LNCAP (cell line): Measurements from ENCODE around the gene DNAH9.

Experiments
- TF ChIP-seq, protein P1 (sequence below): fragments of 450-650 bp; IDR thresholded peaks from 2 replicates; pipeline ENCODE4 v1.5.1; 2017; ENCODE audit warnings: mild to moderate bottlenecking

Gene DNAH9

DNA sequence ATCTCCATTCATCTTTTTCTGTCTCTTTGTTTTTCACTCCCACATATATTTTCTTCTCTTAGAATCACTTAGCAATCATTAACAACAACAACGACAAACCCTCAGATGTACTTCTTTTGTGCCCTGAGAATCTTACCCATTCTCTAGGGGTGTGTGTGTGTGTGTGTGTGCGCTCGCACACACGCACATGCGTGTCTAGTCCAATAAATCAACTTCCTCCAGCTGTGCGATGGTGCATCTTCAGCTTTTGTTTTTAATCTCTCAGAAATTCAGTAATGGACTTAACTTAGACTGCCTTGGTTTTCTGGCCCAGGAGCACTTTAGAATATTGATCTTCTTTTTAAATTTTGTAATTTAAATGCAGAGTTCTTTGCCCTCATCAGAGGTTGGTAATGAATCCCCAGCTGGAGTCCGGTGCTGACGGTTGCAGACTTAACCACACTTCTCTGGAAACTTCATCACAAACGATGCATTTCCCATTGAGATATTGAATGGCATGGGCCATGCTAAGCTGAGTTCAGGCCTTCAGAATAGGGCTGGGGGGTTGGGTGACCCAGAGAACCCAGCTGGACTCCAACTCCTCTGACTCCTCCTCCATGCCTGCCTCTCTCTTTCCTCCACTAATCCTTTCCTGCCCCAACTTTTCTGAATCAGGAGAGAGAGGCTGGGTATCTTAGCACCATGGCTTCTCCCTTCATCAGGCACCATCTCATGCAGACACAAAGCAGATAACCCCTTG is 205.1 kb downstream of the DNAH9 start:
- TF ChIP-seq, protein P1, sequence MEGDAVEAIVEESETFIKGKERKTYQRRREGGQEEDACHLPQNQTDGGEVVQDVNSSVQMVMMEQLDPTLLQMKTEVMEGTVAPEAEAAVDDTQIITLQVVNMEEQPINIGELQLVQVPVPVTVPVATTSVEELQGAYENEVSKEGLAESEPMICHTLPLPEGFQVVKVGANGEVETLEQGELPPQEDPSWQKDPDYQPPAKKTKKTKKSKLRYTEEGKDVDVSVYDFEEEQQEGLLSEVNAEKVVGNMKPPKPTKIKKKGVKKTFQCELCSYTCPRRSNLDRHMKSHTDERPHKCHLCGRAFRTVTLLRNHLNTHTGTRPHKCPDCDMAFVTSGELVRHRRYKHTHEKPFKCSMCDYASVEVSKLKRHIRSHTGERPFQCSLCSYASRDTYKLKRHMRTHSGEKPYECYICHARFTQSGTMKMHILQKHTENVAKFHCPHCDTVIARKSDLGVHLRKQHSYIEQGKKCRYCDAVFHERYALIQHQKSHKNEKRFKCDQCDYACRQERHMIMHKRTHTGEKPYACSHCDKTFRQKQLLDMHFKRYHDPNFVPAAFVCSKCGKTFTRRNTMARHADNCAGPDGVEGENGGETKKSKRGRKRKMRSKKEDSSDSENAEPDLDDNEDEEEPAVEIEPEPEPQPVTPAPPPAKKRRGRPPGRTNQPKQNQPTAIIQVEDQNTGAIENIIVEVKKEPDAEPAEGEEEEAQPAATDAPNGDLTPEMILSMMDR, result no peak

GRCh38 chr17:11805138-11805537 is 206.9 kb downstream of the DNAH9 start:
- TF ChIP-seq, protein P1, result no peak

- TF ChIP-seq, protein P1, result no peak
Measured at GRCh38 chr17:11805952-11806351, 207.7 kb downstream of the DNAH9 start.

- TF ChIP-seq, protein P1, result no peak
Measured at GRCh38 chr17:11807606-11808005, 209.3 kb downstream of the DNAH9 start.

DNA sequence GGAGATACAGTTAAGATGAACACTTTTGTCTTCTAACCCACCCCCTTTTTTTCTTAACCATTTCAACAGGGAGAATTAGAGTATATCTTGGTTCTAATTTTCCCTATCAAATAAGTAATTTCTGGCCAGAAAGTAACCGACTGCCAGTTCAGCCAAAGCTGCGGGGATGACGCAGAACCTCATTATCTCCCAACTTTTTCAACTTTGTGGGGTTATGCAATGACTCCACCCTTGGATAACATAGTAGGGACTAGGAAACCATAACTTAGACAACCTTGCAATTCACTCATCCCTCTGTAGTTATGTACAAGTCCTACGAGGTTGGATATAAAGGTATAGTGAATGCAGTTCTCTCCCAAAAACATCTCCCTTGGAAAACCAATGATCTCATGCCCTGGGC is 215.0 kb downstream of the DNAH9 start:
- TF ChIP-seq, protein P1, result no peak

- TF ChIP-seq, protein P1, result no peak
Measured at GRCh38 chr17:11813871-11814270, 215.6 kb downstream of the DNAH9 start.

DNA sequence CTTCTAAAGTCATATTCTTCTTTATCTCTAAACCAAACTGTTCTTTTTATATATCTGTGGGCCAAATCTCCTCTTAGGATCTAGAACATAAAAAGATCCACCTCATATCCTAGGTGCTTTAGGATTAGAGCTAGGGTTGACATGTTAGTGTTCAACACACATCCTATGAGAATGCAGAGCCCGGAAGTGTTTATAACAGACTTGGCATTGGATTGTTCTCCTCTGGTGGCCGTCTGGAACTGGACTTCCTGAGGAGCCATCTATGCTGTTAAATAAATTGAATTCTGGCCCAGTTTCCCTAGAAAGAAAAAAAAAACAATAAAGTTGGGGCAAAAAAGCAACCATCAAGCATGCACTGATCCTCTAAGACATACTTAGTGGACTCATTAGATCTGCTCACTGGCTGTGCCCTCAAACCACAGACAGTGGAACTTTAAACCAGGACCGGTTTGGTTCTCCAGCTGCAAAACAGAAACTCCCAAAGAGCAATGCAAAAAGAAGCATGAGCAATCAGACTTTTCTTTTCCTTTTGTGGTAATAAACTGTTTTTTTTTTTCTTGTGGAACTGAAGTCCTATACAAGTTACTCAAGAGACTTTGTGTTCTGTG is 216.5 kb downstream of the DNAH9 start:
- TF ChIP-seq, protein P1, result no peak
